BLaER1 treated with 17β-estradiol and CSF1 and Interleukin-3, amounts not matched to agents 10 nM and 100 nM (cell line): Measurements from ENCODE around the gene GALNT5.
"Not testable (repeated sequence)": the region's sequence is repeated elsewhere in the genome, so short reads cannot be mapped to it uniquely, and the experiment has no call there.

Experiments used
- H3K27ac ChIP-seq, 11 experiments: shearing (Covaris generic); formaldehyde crosslinking; 2 replicates each; pipeline ENCODE4 v1.8.1; 2022
- H3K27me3 ChIP-seq, 11 experiments: shearing (Covaris generic); formaldehyde crosslinking; 2 replicates each; pipeline ENCODE4 v1.8.1; 2022
- H3K36me3 ChIP-seq, 11 experiments: shearing (Covaris generic); formaldehyde crosslinking; 2 replicates each; pipeline ENCODE4 v1.8.1; 2022
- H3K4me1 ChIP-seq, 10 experiments: shearing (Covaris generic); formaldehyde crosslinking; 2 replicates each; pipeline ENCODE4 v1.8.1; 2022
- H3K4me2 ChIP-seq, 11 experiments: shearing (Covaris generic); formaldehyde crosslinking; 2 replicates each; pipeline ENCODE4 v1.8.1; 2022
- H3K4me3 ChIP-seq, 10 experiments: shearing (Covaris generic); formaldehyde crosslinking; 2 replicates each; pipeline ENCODE4 v1.8.1; 2022
- H3K9ac ChIP-seq, 11 experiments: shearing (Covaris generic); formaldehyde crosslinking; 2 replicates each; pipeline ENCODE4 v1.8.1; 2022
- H3K9me3 ChIP-seq, 11 experiments: shearing (Covaris generic); formaldehyde crosslinking; replicated peaks in 1 of 11; 2 replicates each; pipeline ENCODE4 v1.8.1; 2022
- H4K20me1 ChIP-seq, 11 experiments: shearing (Covaris generic); formaldehyde crosslinking; 2 replicates each; pipeline ENCODE4 v1.8.1; 2022
- Cebpa-rat ChIP-seq, 11 experiments: shearing (Covaris generic); IDR thresholded peaks; 2 replicates each; pipeline ENCODE4 v1.8.1; 2022

The GALNT5 gene

GRCh38 chr2:157257312-157258252, at the start of gene GALNT5:
GALNT5 (plus strand) TSS chr2:157257705; CDS start chr2:157258083, 378 bp downstream.
- Histone ChIP-seq H4K20me1 (no peaks in the 10 kb centered on the region), H3K27me3 (no peaks in the 10 kb centered on the region), H3K9ac (no peak within 1 kb of the TSS), H3K9me3 (no peaks in the 10 kb centered on the region), H3K36me3 (no peaks in the 10 kb centered on the region), H3K4me3 (no peak within 1 kb of the TSS), H3K4me1 (peaks cover 0 to 7% (median 2%) of the 10 kb centered on the region in 10 experiments; a peak in 8 of 20 replicates), H3K4me2 (no peak within 1 kb of the TSS), H3K27ac (no peak within 1 kb of the TSS)
- TF ChIP-seq Cebpa-rat (IDR thresholded peaks at IDR 0.05), result no peak

DNA sequence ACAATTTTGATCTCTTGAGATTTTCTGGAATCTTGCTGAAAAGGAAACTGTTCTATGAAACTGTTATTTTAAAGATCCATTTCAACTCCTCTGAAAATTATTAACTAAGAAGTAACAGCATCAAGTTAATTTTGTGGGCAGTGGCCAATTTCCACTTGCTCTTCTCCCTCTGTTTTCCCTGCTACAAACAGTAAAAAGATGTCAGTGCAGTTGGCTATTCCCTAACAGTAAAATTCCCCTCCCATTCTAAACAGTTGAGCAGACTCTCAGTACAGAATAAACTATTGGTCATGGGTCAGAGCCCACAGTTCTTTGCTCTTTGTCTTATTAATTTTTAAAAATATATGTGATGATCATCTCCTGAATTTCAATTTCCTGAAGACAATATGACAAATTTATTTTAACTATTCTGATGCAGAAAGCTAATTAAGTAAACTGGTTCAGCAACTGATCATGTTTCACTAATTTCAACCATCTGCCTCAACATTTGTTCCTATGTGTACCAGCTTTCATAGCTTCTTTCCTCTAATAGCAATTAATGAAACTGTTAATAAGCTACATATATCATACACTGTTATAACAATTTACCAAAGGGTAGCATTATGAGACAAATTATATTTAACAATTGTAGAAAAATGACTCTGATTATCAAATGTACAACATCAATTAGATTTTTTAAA, 41.1 kb upstream of the GALNT5 start:
- no peaks in the 10 kb centered on the region for H3K9me3 ChIP-seq
- no peak overlapping the region for H3K9ac ChIP-seq
- no peak overlapping the region for H3K27ac ChIP-seq
- TF ChIP-seq Cebpa-rat (IDR thresholded peaks at IDR 0.05), result no peak
- no peaks in the 10 kb centered on the region for H3K4me1 ChIP-seq
- H3K36me3 ChIP-seq, result no peaks in the 10 kb centered on the region
- no peaks in the 10 kb centered on the region for H3K27me3 ChIP-seq
- H4K20me1 ChIP-seq, result no peaks in the 10 kb centered on the region
- H3K4me2 ChIP-seq, result no peak overlapping the region
- no peak overlapping the region for H3K4me3 ChIP-seq

DNA sequence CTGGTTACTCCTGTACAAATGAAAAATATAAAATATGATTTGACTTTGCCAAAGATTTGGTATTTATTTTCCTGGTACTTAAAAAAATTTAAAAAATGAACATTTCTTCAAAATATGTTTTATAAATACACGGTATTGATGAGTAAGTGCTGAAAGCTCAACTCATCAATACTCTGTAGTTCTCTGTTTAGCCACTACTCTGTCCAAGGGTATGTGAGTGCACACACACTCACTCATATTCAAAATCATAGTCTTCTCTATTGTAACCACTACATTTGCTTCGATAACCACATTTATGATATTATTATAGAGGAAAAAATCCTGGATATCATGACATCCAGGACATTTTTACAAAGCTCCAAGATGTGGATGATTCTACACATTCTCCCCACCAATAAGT, 40.1 kb upstream of the GALNT5 start:
- Histone ChIP-seq H3K4me1 (no peaks in the 10 kb centered on the region), H3K9ac (no peak overlapping the region), H4K20me1 (no peaks in the 10 kb centered on the region), H3K4me2 (no peak overlapping the region), H3K36me3 (no peaks in the 10 kb centered on the region), H3K9me3 (no peaks in the 10 kb centered on the region), H3K27ac (no peak overlapping the region), H3K27me3 (no peaks in the 10 kb centered on the region), H3K4me3 (no peak overlapping the region)
- no peak for TF ChIP-seq Cebpa-rat (IDR thresholded peaks at IDR 0.05)

DNA sequence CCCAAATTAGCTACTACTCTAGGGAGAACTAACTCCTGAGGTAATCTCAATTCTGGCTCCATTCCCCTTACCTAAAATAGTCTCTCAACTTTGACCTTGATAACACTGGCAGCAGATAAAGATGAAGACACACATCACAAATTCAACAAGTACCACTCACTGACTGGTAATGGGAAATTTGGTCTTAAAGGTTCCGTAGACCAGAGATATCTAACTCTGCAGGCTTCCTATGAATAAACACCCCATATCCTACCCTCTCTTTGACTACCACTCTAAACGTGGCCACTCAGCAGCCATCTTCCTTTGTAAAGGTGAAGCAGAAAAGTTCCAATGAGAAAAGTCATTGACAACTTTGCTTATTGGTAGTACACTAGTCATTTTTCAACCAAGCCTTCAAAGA, 38.6 kb upstream of the GALNT5 start:
- H3K4me2 ChIP-seq, result no peak overlapping the region
- no peak for TF ChIP-seq Cebpa-rat (IDR thresholded peaks at IDR 0.05)

GRCh38 chr2:157220502-157220901, 37.0 kb upstream of the GALNT5 start:
- Histone ChIP-seq H3K4me1 (no peaks in the 10 kb centered on the region), H3K27me3 (no peaks in the 10 kb centered on the region), H4K20me1 (no peaks in the 10 kb centered on the region), H3K9me3 (no peaks in the 10 kb centered on the region), H3K27ac (no peak overlapping the region), H3K9ac (no peak overlapping the region), H3K4me3 (no peak overlapping the region), H3K4me2 (no peak overlapping the region), H3K36me3 (no peaks in the 10 kb centered on the region)
- TF ChIP-seq Cebpa-rat (IDR thresholded peaks at IDR 0.05), result no peak

More for the DNA sequence above, 38.6 kb upstream of the GALNT5 start:
- no peaks in the 10 kb centered on the region for H3K36me3 ChIP-seq
- H3K27ac ChIP-seq, result no peak overlapping the region
- no peaks in the 10 kb centered on the region for H3K9me3 ChIP-seq
- H3K4me3 ChIP-seq, result no peak overlapping the region
- no peaks in the 10 kb centered on the region for H4K20me1 ChIP-seq
- no peaks in the 10 kb centered on the region for H3K4me1 ChIP-seq
- no peaks in the 10 kb centered on the region for H3K27me3 ChIP-seq
- H3K9ac ChIP-seq, result no peak overlapping the region

- Histone ChIP-seq H3K4me1 (no peaks in the 10 kb centered on the region), H3K4me3 (no peak overlapping the region), H3K4me2 (no peak overlapping the region), H3K27me3 (no peaks in the 10 kb centered on the region), H4K20me1 (no peaks in the 10 kb centered on the region), H3K36me3 (no peaks in the 10 kb centered on the region), H3K9ac (no peak overlapping the region), H3K27ac (no peak overlapping the region), H3K9me3 (no peaks in the 10 kb centered on the region)
- TF ChIP-seq Cebpa-rat (IDR thresholded peaks at IDR 0.05), result no peak
Observed at GRCh38 chr2:157221394-157221988, 36.0 kb upstream of the GALNT5 start.

GRCh38 chr2:157223624-157224205, 33.8 kb upstream of the GALNT5 start:
- no peaks in the 10 kb centered on the region for H4K20me1 ChIP-seq
- H3K4me2 ChIP-seq, result no peak overlapping the region
- no peak overlapping the region for H3K4me3 ChIP-seq
- H3K9ac ChIP-seq, result no peak overlapping the region
- H3K9me3 ChIP-seq, result no peaks in the 10 kb centered on the region
- no peak overlapping the region for H3K27ac ChIP-seq
- no peaks in the 10 kb centered on the region for H3K27me3 ChIP-seq
- no peak for TF ChIP-seq Cebpa-rat (IDR thresholded peaks at IDR 0.05)
- H3K36me3 ChIP-seq, result no peaks in the 10 kb centered on the region
- H3K4me1 ChIP-seq, result no peaks in the 10 kb centered on the region

GRCh38 chr2:157224448-157224847, 33.1 kb upstream of the GALNT5 start:
- H3K27me3 ChIP-seq, H3K9ac ChIP-seq, H3K27ac ChIP-seq, H4K20me1 ChIP-seq, H3K4me2 ChIP-seq, H3K4me3 ChIP-seq, H3K9me3 ChIP-seq, H3K36me3 ChIP-seq, H3K4me1 ChIP-seq: not testable (repeated sequence)

- no peaks in the 10 kb centered on the region for H3K9me3 ChIP-seq
- H3K27ac ChIP-seq, result no peak overlapping the region
- no peak for TF ChIP-seq Cebpa-rat (IDR thresholded peaks at IDR 0.05)
- H3K9ac ChIP-seq, result no peak overlapping the region
- H3K27me3 ChIP-seq, result no peaks in the 10 kb centered on the region
- H3K4me1 ChIP-seq, result no peaks in the 10 kb centered on the region
- H3K4me2 ChIP-seq, result no peak overlapping the region
- H4K20me1 ChIP-seq, result no peaks in the 10 kb centered on the region
- no peaks in the 10 kb centered on the region for H3K36me3 ChIP-seq
- H3K4me3 ChIP-seq, result no peak overlapping the region
Observed at GRCh38 chr2:157227592-157227991, 29.9 kb upstream of the GALNT5 start.
